SU-DHL-6 (cell line): Measurements from ENCODE around the gene SKA3.
"Not testable (repeated sequence)": the region's sequence is repeated elsewhere in the genome, so short reads cannot be mapped to it uniquely, and the experiment has no call there.

Experiments
- CTCF ChIP-seq: fragments of 200-600 bp; sonication (generic); IDR thresholded peaks from one replicate; pipeline ENCODE4 v1.5.1; 2017; ENCODE audit warnings: antibody characterized with exemption, mild to moderate bottlenecking, low read length, moderate library complexity; ENCODE audit not compliant: insufficient read depth, poor library complexity, severe bottlenecking
- EZH2phosphoT487 ChIP-seq: fragments of 200-600 bp; sonication (generic), shearing (Covaris generic); conservative IDR thresholded peaks from 2 replicates; pipeline ENCODE4 v1.6.1; 2018; ENCODE audit warnings: mild to moderate bottlenecking, antibody characterized with exemption, low read length, moderate library complexity, mixed read lengths

- not testable (repeated sequence) for TF ChIP-seq CTCF, EZH2phosphoT487
Measured at GRCh38 chr13:21194756-21195155, 18.4 kb upstream of the SKA3 start.
